HuH-7.5 (cell line): ENCODE data around the gene DDX31.

ENCODE experiments used
- DNase-seq: peaks from one replicate; pipeline ENCODE4 v3.0.0; 2011; ENCODE audit warnings: low spot score

The DDX31 gene

GRCh38 chr9:132634327-132634726, 35.5 kb downstream of the DDX31 start:
- no peak for DNase-seq

- DNase-seq: no peak
These were observed 37.2 kb downstream of the DDX31 start for GRCh38 chr9:132632413-132633129.

- no peak for DNase-seq
These were observed 38.1 kb downstream of the DDX31 start for GRCh38 chr9:132631685-132632084.

- DNase-seq: no peak
These were observed 38.5 kb downstream of the DDX31 start for GRCh38 chr9:132631280-132631679.

- DNase-seq: no peak
These were observed 39.0 kb downstream of the DDX31 start for GRCh38 chr9:132630811-132631210.

GRCh38 chr9:132630116-132630515, 39.7 kb downstream of the DDX31 start:
- DNase-seq: no peak

- DNase-seq: no peak
These were observed 41.0 kb downstream of the DDX31 start for GRCh38 chr9:132628746-132629145.

GRCh38 chr9:132627594-132627993, 42.2 kb downstream of the DDX31 start:
- no peak for DNase-seq

GRCh38 chr9:132627106-132627505, 42.7 kb downstream of the DDX31 start:
- no peak for DNase-seq

- DNase-seq: no peak
These were observed 43.5 kb downstream of the DDX31 start for GRCh38 chr9:132626285-132626684.

- DNase-seq: no peak
These were observed 47.6 kb downstream of the DDX31 start for GRCh38 chr9:132622159-132622558.

- no peak for DNase-seq
These were observed 53.1 kb downstream of the DDX31 start for GRCh38 chr9:132616725-132617124.

GRCh38 chr9:132615774-132616173, 54.0 kb downstream of the DDX31 start:
- no peak for DNase-seq

- DNase-seq: no peak
These were observed 55.5 kb downstream of the DDX31 start for GRCh38 chr9:132614324-132614723.

- no peak for DNase-seq
These were observed 59.1 kb downstream of the DDX31 start for GRCh38 chr9:132610661-132611060.

- DNase-seq: no peak
These were observed 60.0 kb downstream of the DDX31 start for GRCh38 chr9:132609829-132610228.

GRCh38 chr9:132609184-132609583, 60.6 kb downstream of the DDX31 start:
- no peak for DNase-seq

- DNase-seq: no peak
These were observed 63.7 kb downstream of the DDX31 start for GRCh38 chr9:132606066-132606465.

GRCh38 chr9:132605387-132605786, 64.4 kb downstream of the DDX31 start:
- DNase-seq: no peak

- DNase-seq: no peak
These were observed 67.6 kb downstream of the DDX31 start for GRCh38 chr9:132602207-132602606.

- no peak for DNase-seq
These were observed 69.3 kb downstream of the DDX31 start for GRCh38 chr9:132600326-132600984.

- DNase-seq: no peak
These were observed 72.6 kb downstream of the DDX31 start for GRCh38 chr9:132597073-132597775.

- no peak for DNase-seq
These were observed 73.6 kb downstream of the DDX31 start for GRCh38 chr9:132596200-132596599.
